B cell (primary cell): ENCODE measurements around the gene G2E3. TPM values are rescaled to one million over a fixed set of nuclear protein-coding genes. Genes with fewer than 3 reads are reported as not detected.

Experiments used
- ATAC-seq: fragments of 200-7000 bp; cut with Tn5 transposase; one replicate; pipeline ENCODE4 v1.10.0; 2021; ENCODE audit warnings: low read depth, mild to moderate bottlenecking, moderate number of reproducible peaks, moderate library complexity
- CTCF ChIA-PET: fragments of 350-600 bp; sonication (Branson Sonifier 250); formaldehyde crosslinking; loops from one replicate; lab custom pipeline; 2021; ENCODE audit warnings: antibody characterized with exemption, inconsistent platforms; lab: Charles Lee
- POLR2A ChIA-PET: fragments of 350-600 bp; sonication (Branson Sonifier 250); formaldehyde crosslinking; loops from one replicate; lab custom pipeline; 2021; ENCODE audit warnings: antibody characterized with exemption; lab: Charles Lee
- DNase-seq: peaks from one replicate; pipeline ENCODE4 v3.0.0; 2013
- H2AFZ ChIP-seq: 2 replicates; pipeline ENCODE4 v1.6.1; 2012; ENCODE audit warnings: mild to moderate bottlenecking, low read depth, low read length; ENCODE audit not compliant: insufficient read depth, poor library complexity, severe bottlenecking
- H3K27ac ChIP-seq, 2 donors: 1 replicate in 1 of 2; 2 replicates in 1 of 2; pipeline ENCODE4 v1.5.1; 2012 to 2013; ENCODE audit warnings: low read length in 2 of 2, mild to moderate bottlenecking in 2 of 2, moderate library complexity in 1 of 2
- H3K27me3 ChIP-seq, 4 experiments: fragments of 200-600 bp in 1 of 4; sonication (generic) in 1 of 4; replicated peaks in 1 of 4; 1 replicate in 2 of 4; 2 replicates in 2 of 4; pipeline versions ENCODE4 v1.6.1 to v1.7.0; 2013 to 2016; ENCODE audit warnings: low read length in 3 of 4, mild to moderate bottlenecking in 2 of 4, mixed read lengths in 1 of 4, moderate library complexity in 1 of 4; ENCODE audit not compliant: insufficient read depth in 4 of 4, control insufficient read depth in 3 of 4; ENCODE audit errors: control extremely low read depth in 1 of 4
- H3K36me3 ChIP-seq, 2 experiments: replicated peaks in 1 of 2; 1 replicate in 1 of 2; 2 replicates in 1 of 2; pipeline versions ENCODE4 v1.6.1 to v1.7.1; 2013; ENCODE audit warnings: low read length in 1 of 2; ENCODE audit not compliant: insufficient read depth in 2 of 2, control insufficient read depth in 1 of 2; ENCODE audit errors: control extremely low read depth in 1 of 2, extremely low read depth in 1 of 2
- H3K4me1 ChIP-seq, 2 donors: fragments of 200-600 bp in 1 of 2; sonication (generic) in 1 of 2; 1 replicate in 1 of 2; 2 replicates in 1 of 2; pipeline versions ENCODE4 v1.5.1 to v1.6.1; 2013 to 2017; ENCODE audit warnings: low read length in 2 of 2; ENCODE audit not compliant: control insufficient read depth in 2 of 2, insufficient read depth in 2 of 2
- H3K4me2 ChIP-seq: replicated peaks from 2 replicates; pipeline ENCODE3; 2012; ENCODE audit warnings: mild to moderate bottlenecking, low read depth, low read length; ENCODE audit not compliant: poor library complexity, severe bottlenecking
- H3K4me3 ChIP-seq, 5 experiments: fragments of 200-600 bp in 1 of 5; sonication (generic) in 1 of 5; 1 replicate in 3 of 5; 2 replicates in 2 of 5; pipeline versions ENCODE4 v1.5.1 to v1.7.0; 2011 to 2016; ENCODE audit warnings: low read length in 4 of 5, mild to moderate bottlenecking in 4 of 5, low read depth in 2 of 5, control low read depth in 1 of 5, moderate library complexity in 1 of 5; ENCODE audit not compliant: insufficient read depth in 1 of 5; ENCODE audit errors: control extremely low read depth in 1 of 5, extremely low read depth in 1 of 5
- H3K79me2 ChIP-seq: fragments of 200-600 bp; sonication (generic); one replicate; pipeline ENCODE4 v1.6.0; 2016; ENCODE audit warnings: low read length; ENCODE audit not compliant: control insufficient read depth, insufficient read depth
- H3K9ac ChIP-seq: fragments of 200-600 bp; sonication (generic); 2 replicates; pipeline ENCODE4 v1.6.1; 2017; ENCODE audit warnings: mild to moderate bottlenecking, low read length, moderate library complexity
- H3K9me3 ChIP-seq, 3 donors: one replicate each; pipeline versions ENCODE4 v1.6.1 to v1.7.1; 2013; ENCODE audit warnings: low read length in 2 of 3; ENCODE audit not compliant: control insufficient read depth in 2 of 3, insufficient read depth in 1 of 3; ENCODE audit errors: control extremely low read depth in 1 of 3
- H4K20me1 ChIP-seq: 2 replicates; pipeline ENCODE4 v1.6.0; 2012; ENCODE audit warnings: mild to moderate bottlenecking, low read length; ENCODE audit not compliant: insufficient read depth, control insufficient read depth, poor library complexity, severe bottlenecking
- H3K27ac Mint-ChIP-seq: one replicate; pipeline ENCODE4 v1.8.0; 2021; ENCODE audit warnings: mixed read lengths
- H3K27me3 Mint-ChIP-seq: one replicate; pipeline ENCODE4 v1.8.0; 2021; ENCODE audit warnings: mixed read lengths
- H3K4me1 Mint-ChIP-seq: one replicate; pipeline ENCODE4 v1.8.0; 2021; ENCODE audit warnings: mixed read lengths
- H3K4me3 Mint-ChIP-seq: one replicate; pipeline ENCODE4 v1.8.0; 2021; ENCODE audit warnings: mixed read lengths
- H3K9me3 Mint-ChIP-seq: one replicate; pipeline ENCODE4 v1.8.0; 2022; ENCODE audit warnings: mixed read lengths; ENCODE audit not compliant: insufficient read depth
- EZH2 ChIP-seq: IDR thresholded peaks from 2 replicates; pipeline ENCODE4 v1.6.1; 2012; ENCODE audit warnings: borderline replicate concordance, low read depth, mild to moderate bottlenecking, moderate library complexity, low read length; ENCODE audit not compliant: insufficient read depth, poor library complexity, severe bottlenecking
- WGBS: methylation state at CpG from one replicate; pipeline ENCODE4 v1.1.5; 2013; ENCODE audit warnings: missing lambda C conversion rate; ENCODE audit not compliant: insufficient coverage; 5-methylcytosine and 5-hydroxymethylcytosine counted together
- intact Hi-C: fragments of 100-400 bp; cut with micrococcal nuclease; formaldehyde crosslinking; loops from one replicate; pipeline ENCODE4 v1.10.0; 2022
- polyA plus RNA-seq: library from polyadenylated mRNA; depleted of rRNA; stranded (reverse); fragments of >200 nt; gene quantifications from 2 replicates; pipeline ENCODE4 v1.2.3, GENCODE V29; 2012
- total RNA-seq, 2 donors: library from RNA; stranded (reverse); fragments of 120-200 nt in 1 of 2; gene quantifications; 1 replicate in 1 of 2; 2 replicates in 1 of 2; pipeline versions ENCODE4 v1.2.3 to v1.2.4, GENCODE V29; 2013 to 2022
- TF ChIP-seq, protein P1 (sequence below): fragments of 200-600 bp; IDR thresholded peaks from one replicate; pipeline ENCODE4 v1.8.0; 2022; ENCODE audit warnings: antibody characterized with exemption, mild to moderate bottlenecking

G2E3 gene
- total and polyA plus RNA-seq, 2 donors (not counting 1 experiment from before 2014, with no cell fraction given), result 6.2 to 29.2 TPM

DNA sequence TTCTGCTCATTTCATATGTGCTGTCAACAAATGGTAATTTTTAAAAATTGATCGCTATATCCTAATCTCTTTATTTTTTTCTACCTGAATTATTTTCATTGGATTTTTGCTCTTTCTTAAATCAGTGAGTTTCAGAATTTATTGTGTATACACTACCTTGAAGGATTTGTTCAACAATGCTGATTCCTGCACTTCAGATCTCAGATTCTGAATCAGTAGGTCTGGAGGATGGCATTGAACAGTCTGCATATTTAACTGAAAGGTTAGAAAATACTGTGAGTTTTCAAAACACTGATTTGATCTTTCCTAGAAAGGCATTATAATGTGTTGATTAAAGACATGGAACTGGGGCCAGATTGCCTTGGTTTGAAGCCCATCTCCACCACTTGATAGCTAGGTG is 1.6 kb downstream of the G2E3 start:
- H3K9ac ChIP-seq, result no peak overlapping the region
- ChIA-PET CTCF (no interaction called here), POLR2A (no interaction called here)
- Mint-ChIP-seq H3K27me3 (no peaks in the 10 kb centered on the region), H3K4me1 (peaks cover 44% of the 10 kb centered on the region), H3K4me3 (peak overlapping the region; percentile 64), H3K27ac (no peak overlapping the region), H3K9me3 (no peaks in the 10 kb centered on the region)
- H3K9me3 ChIP-seq, result peaks cover 0 to 7% (median 0%) of the 10 kb centered on the region in 3 donors
- H3K4me3 ChIP-seq, result no peak overlapping the region
- no peak for TF ChIP-seq EZH2
- TF ChIP-seq, protein P1, sequence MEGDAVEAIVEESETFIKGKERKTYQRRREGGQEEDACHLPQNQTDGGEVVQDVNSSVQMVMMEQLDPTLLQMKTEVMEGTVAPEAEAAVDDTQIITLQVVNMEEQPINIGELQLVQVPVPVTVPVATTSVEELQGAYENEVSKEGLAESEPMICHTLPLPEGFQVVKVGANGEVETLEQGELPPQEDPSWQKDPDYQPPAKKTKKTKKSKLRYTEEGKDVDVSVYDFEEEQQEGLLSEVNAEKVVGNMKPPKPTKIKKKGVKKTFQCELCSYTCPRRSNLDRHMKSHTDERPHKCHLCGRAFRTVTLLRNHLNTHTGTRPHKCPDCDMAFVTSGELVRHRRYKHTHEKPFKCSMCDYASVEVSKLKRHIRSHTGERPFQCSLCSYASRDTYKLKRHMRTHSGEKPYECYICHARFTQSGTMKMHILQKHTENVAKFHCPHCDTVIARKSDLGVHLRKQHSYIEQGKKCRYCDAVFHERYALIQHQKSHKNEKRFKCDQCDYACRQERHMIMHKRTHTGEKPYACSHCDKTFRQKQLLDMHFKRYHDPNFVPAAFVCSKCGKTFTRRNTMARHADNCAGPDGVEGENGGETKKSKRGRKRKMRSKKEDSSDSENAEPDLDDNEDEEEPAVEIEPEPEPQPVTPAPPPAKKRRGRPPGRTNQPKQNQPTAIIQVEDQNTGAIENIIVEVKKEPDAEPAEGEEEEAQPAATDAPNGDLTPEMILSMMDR, result no peak
- peaks cover 65% of the 10 kb centered on the region for H3K79me2 ChIP-seq
- DNase-seq (no peak), ATAC-seq (no peak)
- no peak overlapping the region for H2AFZ ChIP-seq
- peaks cover 43% of the 10 kb centered on the region for H4K20me1 ChIP-seq
- H3K27ac ChIP-seq, result no peak overlapping the region
- intact Hi-C loops, result no loop called here
- H3K27me3 ChIP-seq, result no peaks in the 10 kb centered on the region
- H3K4me2 ChIP-seq, result peak overlapping the region; percentile 77
- peaks cover 15 to 17% of the 10 kb centered on the region in 2 donors for H3K4me1 ChIP-seq
- no CpG with 5 or more reads among the region's 1 CpG for WGBS
- H3K36me3 ChIP-seq, result peaks cover 0 to 2% of the 10 kb centered on the region in 2 experiments

GRCh38 chr14:30564235-30564867 is 5.4 kb downstream of the G2E3 start:
- no peak for TF ChIP-seq EZH2
- TF ChIP-seq, protein P1, result no peak
- ATAC-seq (no peak), DNase-seq (no peak)
- no peak overlapping the region for H3K9ac ChIP-seq
- Mint-ChIP-seq H3K27me3 (no peaks in the 10 kb centered on the region), H3K4me3 (no peak overlapping the region), H3K27ac (no peak overlapping the region), H3K4me1 (peaks cover 61% of the 10 kb centered on the region), H3K9me3 (no peaks in the 10 kb centered on the region)
- ChIA-PET CTCF (no interaction called here), POLR2A (no interaction called here)
- H3K9me3 ChIP-seq, result peaks cover 0 to 7% (median 0%) of the 10 kb centered on the region in 3 donors
- no peak overlapping the region for H3K27ac ChIP-seq
- WGBS, result 100% methylated on average over 1 of the region's 2 CpGs
- no peak overlapping the region for H2AFZ ChIP-seq
- no peaks in the 10 kb centered on the region for H3K27me3 ChIP-seq
- H3K4me1 ChIP-seq, result peaks cover 9 to 17% of the 10 kb centered on the region in 2 donors
- H3K4me3 ChIP-seq, result no peak overlapping the region
- peaks cover 97% of the 10 kb centered on the region for H3K79me2 ChIP-seq
- no peak overlapping the region for H3K4me2 ChIP-seq
- peaks cover 64% of the 10 kb centered on the region for H4K20me1 ChIP-seq
- intact Hi-C loops, result no loop called here
- peaks cover 0 to 2% of the 10 kb centered on the region in 2 experiments for H3K36me3 ChIP-seq
